ENCODE measurements around the gene PAK4.

Gene PAK4

GRCh38 chr19:39119830-39120229 is 5.8 kb upstream of the PAK4 start:
- Histone ChIP-seq H3K36me3 (ENCODE audit: control insufficient read depth, low read length) (no peaks in the 10 kb centered on the region), H3K4me2 (ENCODE audit: low read length) (no peak overlapping the region), H3K9me3 (ENCODE audit: control insufficient read depth, insufficient read depth, low read length) (no peaks in the 10 kb centered on the region), H3K4me3 (ENCODE audit: low read length) (no peak overlapping the region), H3F3A (ENCODE audit: control insufficient read depth, insufficient read depth) (no peaks in the 10 kb centered on the region), H3K79me2 (ENCODE audit: control insufficient read depth, low read length) (no peaks in the 10 kb centered on the region), H3K4me1 (ENCODE audit: control insufficient read depth, low read length) (no peaks in the 10 kb centered on the region), H3K27ac (ENCODE audit: low read depth, low read length) (no peak overlapping the region), H3K27me3 (ENCODE audit: control insufficient read depth, low read length) (peaks cover 4% of the 10 kb centered on the region), H4K20me1 (ENCODE audit: control insufficient read depth, insufficient read depth, low read depth, low read length) (no peaks in the 10 kb centered on the region), H3K9me2 (replicated peaks; ENCODE audit: control insufficient read depth, low read length) (no peaks in the 10 kb centered on the region)
- TF ChIP-seq EZH2phosphoT487 (IDR thresholded peaks at IDR 0.05; ENCODE audit: borderline replicate concordance, low read length) (no peak), CTCF (IDR thresholded peaks at IDR 0.05; ENCODE audit: low read depth, low read length, poor library complexity, severe bottlenecking) (no peak)

GRCh38 chr19:39122934-39123731 is 2.5 kb upstream of the PAK4 start:
- Histone ChIP-seq H3K4me2 (ENCODE audit: low read length) (no peak overlapping the region), H3K27me3 (ENCODE audit: control insufficient read depth, low read length) (peaks cover 4% of the 10 kb centered on the region), H3F3A (ENCODE audit: control insufficient read depth, insufficient read depth) (no peaks in the 10 kb centered on the region), H3K9me2 (replicated peaks; ENCODE audit: control insufficient read depth, low read length) (no peaks in the 10 kb centered on the region), H3K4me1 (ENCODE audit: control insufficient read depth, low read length) (peaks cover 9% of the 10 kb centered on the region), H3K9me3 (ENCODE audit: control insufficient read depth, insufficient read depth, low read length) (no peaks in the 10 kb centered on the region), H3K4me3 (ENCODE audit: low read length) (no peak overlapping the region), H3K79me2 (ENCODE audit: control insufficient read depth, low read length) (peaks cover 27% of the 10 kb centered on the region), H3K36me3 (ENCODE audit: control insufficient read depth, low read length) (no peaks in the 10 kb centered on the region), H3K27ac (ENCODE audit: low read depth, low read length) (no peak overlapping the region), H4K20me1 (ENCODE audit: control insufficient read depth, insufficient read depth, low read depth, low read length) (no peaks in the 10 kb centered on the region)
- TF ChIP-seq EZH2phosphoT487 (IDR thresholded peaks at IDR 0.05; ENCODE audit: borderline replicate concordance, low read length) (no peak), CTCF (IDR thresholded peaks at IDR 0.05; ENCODE audit: low read depth, low read length, poor library complexity, severe bottlenecking) (no peak)

- TF ChIP-seq EZH2phosphoT487 (IDR thresholded peaks at IDR 0.05; ENCODE audit: borderline replicate concordance, low read length) (no peak), CTCF (IDR thresholded peaks at IDR 0.05; ENCODE audit: low read depth, low read length, poor library complexity, severe bottlenecking) (no peak)
- peaks cover 4% of the 10 kb centered on the region for H3K27me3 ChIP-seq (ENCODE audit: control insufficient read depth, low read length)
- H3K9me3 ChIP-seq (ENCODE audit: control insufficient read depth, insufficient read depth, low read length): no peaks in the 10 kb centered on the region
- no peaks in the 10 kb centered on the region for H4K20me1 ChIP-seq (ENCODE audit: control insufficient read depth, insufficient read depth, low read depth, low read length)
- no peak overlapping the region for H3K27ac ChIP-seq (ENCODE audit: low read depth, low read length)
- H3K4me2 ChIP-seq (ENCODE audit: low read length): no peak overlapping the region
- no peak overlapping the region for H3K4me3 ChIP-seq (ENCODE audit: low read length)
- H3F3A ChIP-seq (ENCODE audit: control insufficient read depth, insufficient read depth): no peaks in the 10 kb centered on the region
- no peaks in the 10 kb centered on the region for H3K9me2 ChIP-seq (replicated peaks; ENCODE audit: control insufficient read depth, low read length)
- peaks cover 38% of the 10 kb centered on the region for H3K79me2 ChIP-seq (ENCODE audit: control insufficient read depth, low read length)
- H3K36me3 ChIP-seq (ENCODE audit: control insufficient read depth, low read length): no peaks in the 10 kb centered on the region
- H3K4me1 ChIP-seq (ENCODE audit: control insufficient read depth, low read length): peaks cover 9% of the 10 kb centered on the region
Observed at GRCh38 chr19:39124136-39124764, 1.3 kb upstream of the PAK4 start.
